Activated CD8-positive, alpha-beta memory T cell treated with anti-CD3 and anti-CD28 coated beads for 1 hour (primary cell): ENCODE measurements around the gene ARFGEF3.

Experiments used
- DNase-seq, 2 donors: peaks; one replicate each; pipeline ENCODE4 v3.0.0-alpha.2; 2020; ENCODE audit warnings: low read depth in 1 of 2; ENCODE audit errors: extremely low read depth in 1 of 2

ARFGEF3 gene

DNA sequence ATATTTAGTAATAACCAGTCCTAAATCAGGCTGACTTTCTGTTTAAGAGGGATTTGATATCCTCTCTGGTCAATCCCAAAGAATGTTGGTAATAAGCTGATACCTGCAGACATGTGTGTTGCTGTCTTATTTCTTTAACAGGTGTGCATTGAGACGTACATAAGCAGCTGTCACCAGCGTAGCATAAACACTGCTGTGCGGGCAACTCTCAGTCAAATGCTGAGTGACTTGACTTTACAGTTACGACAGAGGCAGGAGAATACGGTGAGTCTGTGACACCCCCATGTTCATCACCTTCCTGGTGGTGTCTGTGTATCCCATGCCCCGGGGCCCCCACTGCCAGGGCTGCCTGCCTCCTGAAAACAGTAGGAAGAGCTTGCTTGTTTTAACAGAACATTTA, 76.6 kb downstream of the ARFGEF3 start:
- no peak for DNase-seq

DNA sequence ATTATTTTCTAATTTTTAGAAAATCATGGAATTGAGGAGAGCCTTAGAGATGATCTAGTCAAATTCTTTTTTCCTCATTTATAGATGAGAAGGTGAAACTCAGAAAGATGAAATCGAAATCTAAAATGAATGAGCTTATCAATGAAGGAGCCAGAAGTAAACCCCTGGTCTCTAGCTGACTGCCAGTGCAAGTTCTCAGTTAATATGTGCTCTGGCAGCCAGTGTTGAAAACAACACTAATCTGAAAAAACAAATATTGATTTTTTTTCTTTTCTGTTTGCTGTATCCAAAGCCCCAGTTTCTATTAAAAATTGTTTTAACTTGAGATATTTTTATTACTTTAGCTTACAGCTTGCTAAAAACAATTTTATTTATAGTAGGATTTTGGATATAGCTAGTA, 78.0 kb downstream of the ARFGEF3 start:
- no peak for DNase-seq

DNA sequence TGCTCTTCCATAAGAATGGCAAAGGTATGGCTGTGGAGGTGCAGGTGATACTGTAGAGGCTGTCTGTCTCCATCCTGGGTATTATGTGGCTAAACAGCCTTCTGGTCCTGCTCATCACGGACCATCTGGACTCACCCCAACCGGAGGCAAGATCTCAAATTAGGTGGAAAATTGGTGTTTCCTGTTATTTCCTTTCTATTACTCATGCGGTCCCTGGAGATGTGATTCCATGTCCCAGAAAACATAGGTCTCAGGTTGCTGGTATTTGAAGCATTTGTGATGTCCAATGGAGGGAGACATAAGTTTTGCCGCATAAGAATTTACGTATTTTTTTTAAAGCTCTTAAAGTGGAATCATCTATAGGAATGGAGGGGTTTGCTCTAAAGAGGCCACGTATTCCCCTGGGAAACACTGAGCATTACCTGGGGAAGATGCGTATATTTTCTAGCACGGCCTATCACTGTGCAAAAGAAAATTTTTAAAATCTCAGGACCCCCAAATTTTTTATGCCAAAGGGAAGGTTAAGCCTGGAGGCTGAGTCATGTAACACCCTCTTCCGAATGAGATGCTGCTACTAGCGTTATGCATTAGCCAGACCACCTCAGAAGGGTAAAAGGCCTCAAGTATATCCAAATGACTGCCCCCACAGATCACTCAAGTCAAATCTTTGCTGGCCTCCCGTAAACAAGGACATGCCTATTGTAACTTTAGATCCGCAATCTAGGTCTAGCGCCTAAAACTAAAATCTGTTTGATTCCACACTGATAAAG, 78.9 kb downstream of the ARFGEF3 start:
- DNase-seq: no peak

DNA sequence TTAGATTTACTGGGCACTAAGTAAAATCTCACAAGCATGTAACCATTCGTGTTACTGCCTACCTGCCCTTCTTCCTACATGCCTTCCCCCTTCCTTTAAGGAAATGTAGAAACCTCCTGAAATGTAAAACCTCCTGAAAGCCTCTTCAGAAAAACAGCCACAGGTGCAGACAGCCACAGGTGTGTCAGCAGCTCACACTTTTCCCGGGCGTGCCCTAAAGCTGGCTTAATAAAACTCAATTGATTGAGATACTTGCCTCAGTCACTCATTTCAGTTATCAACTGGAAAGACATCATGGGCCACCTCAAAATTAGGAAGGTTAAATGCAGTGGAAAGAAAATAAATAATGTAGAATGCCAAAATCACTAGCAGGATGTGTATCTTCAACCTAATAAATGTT, 79.6 kb downstream of the ARFGEF3 start:
- DNase-seq: no peak

DNA sequence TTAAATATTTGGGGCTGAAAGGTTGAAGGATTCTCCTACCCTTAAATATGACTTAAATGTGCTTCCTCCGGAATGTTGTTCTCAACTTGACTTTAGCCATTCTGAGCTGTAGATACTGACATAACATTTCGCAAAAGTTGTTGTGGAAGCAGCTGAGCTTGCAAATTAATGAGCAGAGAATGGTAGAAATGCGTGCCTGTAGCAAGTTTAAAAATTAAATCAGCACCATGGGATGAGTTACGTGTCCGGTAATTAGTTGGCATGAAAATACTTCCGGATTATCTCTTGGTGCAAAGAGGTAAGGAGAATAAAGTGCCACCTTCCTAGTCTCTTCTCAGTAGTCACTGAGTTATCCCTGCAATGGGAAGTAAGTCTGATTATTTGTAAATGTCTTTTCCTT, 80.2 kb downstream of the ARFGEF3 start:
- DNase-seq: no peak

DNA sequence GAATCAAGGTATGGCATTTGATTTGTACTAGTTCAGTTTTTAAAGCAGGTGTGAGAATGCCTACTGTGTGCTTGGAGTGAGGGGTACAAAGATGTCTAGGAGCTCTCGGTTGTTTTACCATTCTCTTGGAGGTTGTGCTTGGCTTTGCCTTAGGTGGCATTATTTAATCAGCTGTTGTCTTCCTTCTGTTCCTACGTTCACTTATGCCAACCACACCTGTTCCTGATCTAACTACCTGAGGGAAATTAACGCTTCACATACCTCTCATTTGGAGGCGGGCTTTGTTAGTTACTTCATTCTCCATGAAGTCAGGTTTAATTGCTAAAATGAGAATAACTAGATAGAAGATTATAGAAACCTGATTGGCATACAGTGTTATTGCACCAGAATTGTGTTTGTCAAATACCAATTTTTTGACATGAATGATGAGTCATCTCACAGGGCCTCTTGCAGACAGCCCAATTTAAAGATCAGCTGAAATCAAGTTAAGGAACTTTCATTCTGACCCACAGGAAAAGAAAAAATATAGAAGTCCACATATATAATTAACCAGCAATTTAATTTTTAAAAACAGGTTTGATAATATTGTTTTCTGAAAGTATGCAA, 81.4 kb downstream of the ARFGEF3 start:
- DNase-seq: no peak

DNA sequence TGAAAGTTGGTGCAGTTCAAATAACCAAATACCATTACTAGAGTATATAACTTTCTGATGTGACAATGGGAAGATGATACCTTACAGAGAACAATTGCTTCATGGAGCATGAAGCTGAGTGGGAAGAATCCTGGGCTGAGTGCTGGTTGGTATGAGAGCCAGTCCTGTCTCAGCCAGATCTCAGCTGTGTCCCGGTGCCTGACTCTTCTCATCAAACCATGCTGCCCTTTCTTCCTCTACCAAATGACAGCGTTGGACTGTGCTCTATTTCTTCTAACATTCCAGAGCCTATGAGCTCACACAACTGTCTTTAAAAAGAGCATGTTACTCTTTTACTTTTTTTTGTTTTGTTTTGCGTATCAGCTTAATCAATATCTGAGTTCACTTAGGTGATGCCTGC, 84.0 kb downstream of the ARFGEF3 start:
- DNase-seq: no peak

DNA sequence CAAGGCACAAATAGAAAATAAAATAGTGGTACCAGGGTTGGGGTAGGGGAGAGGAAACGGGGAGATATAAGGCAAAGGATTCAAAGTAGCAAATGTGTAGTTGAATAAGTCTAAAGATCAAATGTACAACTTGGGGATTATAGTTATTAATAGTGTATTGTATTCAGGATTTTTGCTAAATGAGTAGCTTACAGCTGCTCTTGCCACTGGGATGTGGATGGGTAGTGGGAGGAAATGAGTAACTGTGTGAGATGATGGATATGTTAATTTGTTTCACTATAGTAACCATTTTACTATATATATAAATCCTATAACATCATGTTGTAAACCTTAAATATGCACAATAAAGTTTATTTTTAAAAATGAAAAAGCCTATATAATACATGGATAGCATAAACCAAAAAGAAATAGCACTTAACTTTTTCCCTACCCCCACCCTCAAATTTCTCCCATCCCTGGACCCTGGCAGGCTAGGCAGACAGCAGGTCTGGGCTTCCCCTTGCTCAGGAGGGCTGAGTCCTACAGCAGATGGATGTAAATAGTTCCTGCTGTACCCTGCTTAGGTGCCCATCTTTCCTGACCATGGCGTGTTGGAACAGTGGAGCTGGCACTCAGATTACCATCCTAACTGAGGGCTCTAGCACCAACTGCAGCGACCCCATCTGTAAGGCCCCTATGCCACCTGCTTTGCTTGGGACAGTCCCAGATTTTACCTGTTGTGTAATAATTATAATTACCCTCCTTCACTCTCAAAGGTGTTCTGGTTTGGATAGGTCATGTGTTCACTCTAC, 85.1 kb downstream of the ARFGEF3 start:
- no peak for DNase-seq

DNA sequence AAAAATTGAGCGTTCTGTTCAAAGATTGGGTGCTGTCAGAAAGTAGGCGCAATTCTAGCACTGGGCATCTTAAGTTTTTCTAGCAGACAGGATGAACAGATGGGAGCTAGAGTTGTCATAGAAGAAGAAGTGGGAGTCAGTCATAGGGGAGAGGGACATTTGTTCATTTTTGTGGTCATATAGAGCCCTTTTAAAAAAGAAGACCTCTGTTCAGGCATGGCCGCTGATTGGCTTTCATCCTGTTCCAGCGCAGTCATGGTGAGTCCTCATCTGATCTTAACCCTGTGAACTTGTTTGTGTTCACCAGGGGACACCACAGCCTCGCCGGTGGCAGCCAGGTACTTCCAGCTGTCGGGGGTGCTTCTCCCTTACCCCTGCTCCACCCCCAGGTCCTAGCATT, 86.3 kb downstream of the ARFGEF3 start:
- no peak for DNase-seq

DNA sequence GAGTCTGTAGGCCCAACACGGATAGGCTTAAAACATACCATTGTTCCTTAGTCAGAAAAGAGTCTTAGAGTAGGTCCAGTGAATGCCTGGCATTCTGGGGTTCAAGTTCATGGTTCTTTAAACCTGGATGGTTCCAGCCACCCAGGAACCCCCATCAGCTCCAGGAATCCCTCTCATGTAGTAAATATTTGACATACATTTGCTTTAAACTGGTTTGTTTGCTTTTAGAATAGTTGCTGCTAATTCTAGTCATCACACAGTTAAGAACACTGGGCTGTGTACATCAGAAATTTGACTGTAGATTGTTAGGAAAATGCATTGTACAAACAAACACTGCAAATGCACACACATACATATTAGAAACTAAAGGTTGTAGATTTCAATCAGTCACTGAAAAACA, 87.1 kb downstream of the ARFGEF3 start:
- DNase-seq: no peak

DNA sequence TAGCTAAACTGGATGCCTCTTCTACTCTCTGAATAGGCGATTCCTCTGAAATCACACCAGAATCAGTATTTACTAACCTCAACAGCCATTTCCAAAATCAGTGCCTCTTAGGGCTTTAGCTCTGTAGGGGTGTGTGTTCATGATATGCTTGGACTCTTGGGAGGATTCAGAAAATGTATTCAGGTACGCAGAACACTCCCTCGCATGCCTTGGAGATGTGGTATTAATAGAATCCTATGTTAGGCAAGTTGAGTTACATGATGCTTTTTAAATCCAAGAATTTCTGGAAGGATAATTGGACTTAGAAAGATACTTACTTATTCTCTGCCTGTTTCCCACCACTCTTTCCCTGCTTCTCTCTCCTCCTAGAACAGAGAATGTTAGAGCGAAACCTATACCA, 88.3 kb downstream of the ARFGEF3 start:
- DNase-seq: no peak

DNA sequence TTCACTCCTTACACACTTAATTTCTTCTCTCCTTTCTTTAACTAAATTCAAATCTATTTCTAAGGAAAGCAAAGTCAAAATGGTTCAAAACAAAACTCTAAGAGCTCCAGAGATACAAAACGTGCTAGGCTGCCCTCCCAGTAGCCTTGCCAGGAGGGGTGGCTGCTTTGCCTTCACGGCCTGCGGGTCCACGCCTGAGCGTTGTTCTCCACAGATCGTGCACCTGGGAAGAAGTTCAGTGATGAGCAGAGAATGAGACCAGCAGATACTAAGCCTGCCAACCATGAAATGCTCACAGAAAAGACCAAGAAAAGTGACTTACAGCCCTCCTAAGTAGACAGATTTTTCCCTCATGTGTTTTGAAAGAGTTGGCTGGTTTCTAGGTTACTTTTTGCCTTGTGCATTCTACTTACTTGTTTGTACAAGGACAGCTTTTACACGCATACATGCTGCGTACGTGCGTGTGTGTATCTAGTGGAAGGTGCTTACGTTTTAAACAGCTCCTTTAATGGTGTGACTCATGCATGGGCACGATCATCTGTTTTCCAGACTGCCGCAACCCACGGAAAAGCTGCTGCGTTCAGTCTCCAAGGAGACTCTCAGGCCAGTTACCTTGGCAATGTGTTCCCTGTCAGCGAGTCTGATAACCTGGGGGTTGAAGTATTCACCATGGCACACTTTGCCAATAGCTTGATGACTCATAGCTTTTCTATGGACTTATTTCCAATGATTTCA, 88.9 kb downstream of the ARFGEF3 start:
- no peak for DNase-seq

DNA sequence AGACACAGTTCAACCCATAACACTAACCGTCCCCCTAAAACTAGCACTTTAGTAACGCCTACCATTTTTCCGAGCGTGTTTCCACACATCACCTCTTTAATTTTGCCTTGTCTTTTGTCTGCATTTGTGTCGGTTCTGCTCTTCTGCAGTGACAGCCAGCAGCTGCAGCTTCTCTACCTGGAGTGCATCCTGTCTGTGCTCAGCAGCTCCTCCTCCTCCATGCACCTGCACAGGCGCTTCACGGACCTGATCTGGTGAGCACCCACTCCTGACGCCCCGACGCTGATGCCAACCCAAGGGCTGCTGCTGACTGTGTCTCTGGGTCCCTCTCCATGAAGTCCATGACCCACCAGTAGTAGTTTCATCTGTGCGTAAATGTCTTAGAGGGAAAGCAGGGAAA, 92.0 kb downstream of the ARFGEF3 start:
- DNase-seq: no peak

DNA sequence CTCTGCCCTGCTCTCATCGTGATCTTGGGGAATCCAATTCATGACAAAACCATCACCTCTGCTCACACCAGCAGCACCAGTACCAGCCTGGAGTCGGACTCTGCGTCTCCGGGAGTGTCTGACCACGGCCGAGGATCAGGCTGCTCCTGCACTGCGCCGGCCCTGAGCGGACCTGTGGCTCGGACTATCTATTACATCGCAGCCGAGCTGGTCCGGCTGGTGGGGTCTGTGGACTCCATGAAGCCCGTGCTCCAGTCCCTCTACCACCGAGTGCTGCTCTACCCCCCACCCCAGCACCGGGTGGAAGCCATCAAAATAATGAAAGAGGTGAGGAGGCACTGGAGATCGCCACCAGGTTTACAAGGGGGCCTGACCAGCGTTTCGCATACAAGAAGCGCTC, 93.7 kb downstream of the ARFGEF3 start:
- no peak for DNase-seq

DNA sequence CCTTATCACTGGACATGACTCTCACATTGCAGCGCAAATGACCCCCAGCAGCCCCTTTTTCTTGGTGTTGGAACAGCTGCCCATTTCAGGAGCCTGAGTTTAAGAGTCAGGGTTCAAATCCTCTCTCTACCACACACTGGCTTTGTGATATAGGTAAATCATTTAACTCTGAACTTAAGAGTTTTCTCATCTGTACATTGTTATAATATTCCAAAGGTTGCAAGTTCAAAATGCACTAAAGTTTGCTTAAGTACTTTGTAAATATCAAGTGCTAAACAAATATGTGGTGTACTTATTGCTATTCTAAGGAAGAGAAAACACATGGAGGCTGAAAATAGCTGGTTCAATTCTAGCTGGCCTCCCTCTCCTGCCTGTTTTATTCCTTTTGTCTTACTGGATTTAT, 95.9 kb downstream of the ARFGEF3 start:
- no peak for DNase-seq

DNA sequence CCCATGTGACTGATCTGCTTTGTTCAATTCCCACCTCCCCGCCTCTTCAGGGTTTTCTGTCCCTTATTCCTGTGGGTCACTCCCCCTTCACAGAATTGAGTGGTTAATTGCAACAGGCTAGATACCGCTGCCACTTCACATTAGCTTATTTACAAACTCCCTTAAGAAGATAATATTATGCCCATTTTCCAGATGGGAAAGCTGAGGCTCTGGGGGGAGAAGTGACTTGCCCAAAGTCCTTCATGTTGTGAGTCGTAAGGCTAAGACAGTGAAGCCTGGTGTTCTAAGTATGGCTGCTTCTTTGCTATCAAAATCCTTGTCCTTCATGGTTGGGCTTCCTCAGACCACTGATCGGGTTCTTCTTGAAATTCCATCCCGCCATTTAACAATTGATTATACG, 96.5 kb downstream of the ARFGEF3 start:
- DNase-seq: no peak

DNA sequence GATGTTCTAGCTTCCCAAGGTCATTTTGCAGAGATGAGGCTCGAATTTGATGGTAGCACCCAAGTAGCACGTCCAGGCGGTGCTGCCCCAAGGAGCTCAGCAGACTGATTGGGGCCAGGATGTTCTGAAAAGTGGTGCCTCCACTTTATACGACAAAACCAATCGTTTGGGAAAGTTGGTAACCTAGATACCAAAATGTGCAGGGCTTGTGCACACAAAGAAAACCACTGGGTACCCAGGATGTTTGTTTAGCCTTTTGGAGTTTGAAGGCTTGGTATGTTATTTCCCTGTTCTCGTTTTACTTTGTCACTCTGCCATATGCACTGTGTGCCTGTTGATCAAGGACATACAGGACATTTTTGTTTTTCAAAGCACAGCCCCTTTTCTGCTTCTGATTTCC, 97.3 kb downstream of the ARFGEF3 start:
- DNase-seq: no peak

DNA sequence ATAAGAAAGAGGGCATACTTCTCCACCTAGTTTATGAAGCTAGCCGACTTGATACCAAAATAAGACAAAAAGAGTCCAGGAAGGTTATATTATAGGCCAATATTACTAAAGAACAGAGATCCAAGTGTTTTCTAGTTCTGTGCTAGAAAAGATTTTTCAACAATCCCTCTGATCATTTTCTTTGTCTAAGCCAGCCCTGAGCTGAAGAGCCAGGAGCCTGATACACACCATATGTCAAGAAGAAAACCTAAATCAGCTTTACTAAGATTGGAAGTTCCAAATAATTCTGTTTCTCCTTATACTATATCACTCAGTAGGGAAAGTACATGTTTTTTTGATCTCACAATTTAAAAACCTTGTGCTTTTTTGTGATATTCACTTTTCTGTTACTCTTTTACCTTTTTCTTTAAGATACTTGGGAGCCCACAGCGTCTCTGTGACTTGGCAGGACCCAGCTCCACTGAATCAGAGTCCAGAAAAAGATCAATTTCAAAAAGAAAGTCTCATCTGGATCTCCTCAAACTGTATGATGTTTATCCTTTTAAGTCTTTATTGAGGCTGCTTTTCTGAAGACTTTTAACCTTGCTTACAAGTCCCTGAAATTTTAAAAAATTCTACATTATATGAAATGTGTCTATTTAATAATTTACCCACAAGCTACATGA, 99.5 kb downstream of the ARFGEF3 start:
- DNase-seq: no peak

DNA sequence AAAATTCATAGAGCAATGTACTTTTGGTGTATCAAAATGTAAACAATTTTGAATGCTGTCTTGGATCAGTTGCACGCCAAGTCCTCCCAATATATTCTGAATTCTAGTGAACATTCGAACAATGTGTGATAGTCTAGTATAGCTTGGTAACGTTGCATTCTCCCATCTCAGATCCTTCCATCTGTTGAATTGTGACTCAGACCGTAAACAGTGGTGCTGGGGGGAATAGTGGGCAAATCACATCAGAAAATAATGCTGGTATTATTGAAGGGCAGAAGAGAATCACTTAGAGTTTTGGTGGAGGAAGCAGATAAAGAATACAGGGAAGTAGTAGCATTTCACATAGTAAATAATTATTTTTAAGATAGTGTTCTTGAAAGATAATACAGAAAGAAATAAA, 102.2 kb downstream of the ARFGEF3 start:
- DNase-seq: no peak

DNA sequence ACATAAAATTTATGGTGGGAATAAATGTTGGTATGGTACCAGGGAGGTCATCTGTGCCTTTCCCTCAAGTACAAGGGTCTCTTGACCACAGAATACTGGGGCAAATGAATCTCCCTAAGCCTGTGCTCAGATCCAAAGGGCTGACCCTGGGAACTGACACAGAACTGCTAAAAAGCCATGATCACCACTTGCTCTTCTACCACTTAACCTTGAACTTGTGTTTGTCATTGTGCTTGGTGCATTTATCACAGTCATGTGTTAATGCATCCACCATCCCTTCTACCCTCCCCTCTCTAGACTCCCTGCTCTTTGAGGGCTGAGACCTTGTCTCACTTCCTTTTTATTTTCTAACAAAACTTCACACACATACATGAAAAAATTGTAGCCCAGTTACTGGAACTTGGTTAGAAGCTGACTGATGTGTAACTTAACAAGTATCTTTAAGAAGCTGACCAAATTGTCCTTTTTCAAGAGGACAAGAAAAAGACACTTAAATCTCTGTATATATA, 102.7 kb downstream of the ARFGEF3 start:
- no peak for DNase-seq

DNA sequence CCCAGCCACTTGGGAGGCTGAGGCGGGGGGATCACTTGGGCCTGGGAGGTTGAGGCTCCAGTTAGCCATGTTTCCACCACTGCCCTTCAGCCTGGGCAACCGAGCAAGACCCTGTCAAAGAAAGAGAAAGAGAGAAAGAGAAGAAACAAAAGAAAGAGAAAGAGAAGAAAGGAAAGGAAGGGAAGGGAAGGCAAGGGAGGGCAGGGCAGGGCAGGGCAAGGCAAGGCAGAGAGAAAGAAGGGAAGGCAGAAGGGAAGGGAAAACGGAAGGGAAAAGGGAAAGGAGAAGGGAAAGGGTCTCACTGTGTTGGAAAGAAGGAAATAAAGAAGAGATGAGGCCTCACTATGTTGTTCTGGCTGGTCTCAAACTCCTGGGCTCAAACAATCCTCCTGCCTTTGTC, 104.4 kb downstream of the ARFGEF3 start:
- DNase-seq: no peak
